PC-3 (cell line): ENCODE measurements around the gene TUBG2. TPM values are rescaled to one million over a fixed set of nuclear protein-coding genes. Genes with fewer than 3 reads are reported as not detected.
A peak's percentile ranks its signal among the peaks of the same experiment; 100 is the strongest.

Source experiments
- ATAC-seq: fragments of 200-7000 bp; cut with Tn5 transposase; 2 replicates; pipeline ENCODE4 v1.9.1; 2020; ENCODE audit warnings: mild to moderate bottlenecking, moderate library complexity
- BruUV-seq: library from RNA; stranded (reverse); fragments of 400-500 nt; replicated peaks from 2 replicates; lab custom pipeline; 2021; lab: Mats Ljungman, UMichigan
- CTCF ChIA-PET: fragments of 300-600 bp; sonication (Branson Sonifier 250); formaldehyde crosslinking; loops from one replicate; lab custom pipeline; 2022; ENCODE audit warnings: antibody characterized with exemption; lab: Charles Lee
- POLR2A ChIA-PET: fragments of 300-600 bp; sonication (Branson Sonifier 250); formaldehyde crosslinking; loops from one replicate; lab custom pipeline; 2022; ENCODE audit warnings: antibody characterized with exemption; ENCODE audit not compliant: unreplicated experiment; lab: Charles Lee
- DNase-seq: peaks from one replicate; pipeline ENCODE4 v3.0.0-alpha.2; 2015
- H2AFZ ChIP-seq: fragments of 300-600 bp; sonication (generic); 2 replicates; pipeline ENCODE4 v1.6.0; 2016; ENCODE audit warnings: antibody characterized with exemption, low read length
- H3F3A ChIP-seq: fragments of 300-600 bp; sonication (generic); one replicate; pipeline ENCODE4 v1.6.0; 2017; ENCODE audit warnings: antibody characterized with exemption, low read length, control low read depth, mild to moderate bottlenecking; ENCODE audit not compliant: unreplicated experiment
- H3K27ac ChIP-seq: fragments of 300-600 bp; sonication (generic); 2 replicates; pipeline ENCODE4 v1.5.1; 2016; ENCODE audit warnings: mild to moderate bottlenecking, low read length
- H3K27me3 ChIP-seq: fragments of 300-600 bp; sonication (generic); 2 replicates; pipeline ENCODE4 v1.6.1; 2016; ENCODE audit warnings: low read length, mixed read lengths
- H3K36me3 ChIP-seq: fragments of 300-600 bp; sonication (generic); 2 replicates; pipeline ENCODE4 v1.6.1; 2016; ENCODE audit warnings: low read depth, mixed run types, low read length, mixed read lengths
- H3K4me1 ChIP-seq: fragments of 300-600 bp; sonication (generic); 2 replicates; pipeline ENCODE4 v1.5.1; 2016; ENCODE audit warnings: low read length; ENCODE audit not compliant: insufficient read depth
- H3K4me2 ChIP-seq: fragments of 300-600 bp; sonication (generic); 2 replicates; pipeline ENCODE4 v1.6.0; 2016; ENCODE audit warnings: low read length
- H3K4me3 ChIP-seq: fragments of 300-600 bp; sonication (generic); 2 replicates; pipeline ENCODE4 v1.5.1; 2016; ENCODE audit warnings: mild to moderate bottlenecking, low read length, mixed read lengths
- H3K79me2 ChIP-seq: fragments of 300-600 bp; sonication (generic); 2 replicates; pipeline ENCODE4 v1.6.1; 2017; ENCODE audit warnings: low read length, mixed read lengths
- H3K9ac ChIP-seq: fragments of 300-600 bp; sonication (generic); 2 replicates; pipeline ENCODE4 v1.6.0; 2016; ENCODE audit warnings: mild to moderate bottlenecking, low read length
- H3K9me2 ChIP-seq: fragments of 300-600 bp; sonication (generic); replicated peaks from 2 replicates; pipeline ENCODE4 v1.6.1; 2016; ENCODE audit warnings: mixed run types, low read length, mixed read lengths
- H3K9me3 ChIP-seq: fragments of 300-600 bp; sonication (generic); 2 replicates; pipeline ENCODE4 v1.6.1; 2016; ENCODE audit warnings: low read length, mixed read lengths
- H4K20me1 ChIP-seq: fragments of 300-600 bp; sonication (generic); 2 replicates; pipeline ENCODE4 v1.6.1; 2016; ENCODE audit warnings: low read length, mixed read lengths
- EZH2 ChIP-seq: fragments of 300-600 bp; sonication (generic); IDR thresholded peaks from one replicate; pipeline ENCODE4 v1.6.1; 2017; ENCODE audit warnings: antibody characterized with exemption, mild to moderate bottlenecking, low read length; ENCODE audit not compliant: unreplicated experiment
- EZH2phosphoT487 ChIP-seq: fragments of 300-600 bp; sonication (generic); IDR thresholded peaks from 2 replicates; pipeline ENCODE4 v1.6.1; 2018; ENCODE audit warnings: mild to moderate bottlenecking, antibody characterized with exemption, low read length, borderline replicate concordance
- intact Hi-C: fragments of 100-400 bp; cut with micrococcal nuclease; formaldehyde crosslinking; loops from 2 replicates; pipeline ENCODE4 v1.9.0; 2023
- total RNA-seq: library from RNA; depleted of rRNA; stranded (reverse); fragments of >200 nt; gene quantifications from 2 replicates; pipeline ENCODE4 v1.2.3, GENCODE V29; 2014
- TF ChIP-seq, protein P1 (sequence below): fragments of 300-600 bp; sonication (generic); conservative IDR thresholded peaks from 2 replicates; pipeline ENCODE4 v1.5.1; 2017; ENCODE audit warnings: antibody characterized with exemption, low read depth, mild to moderate bottlenecking, low read length

The TUBG2 gene
- total RNA-seq, 1 experiment from 2014 or later, result 7.1 TPM

- H3K9me3 ChIP-seq, result no peaks in the 10 kb centered on the region
- peaks cover 41% of the 10 kb centered on the region for H3K4me1 ChIP-seq
- H3K79me2 ChIP-seq, result peaks cover 20% of the 10 kb centered on the region
- no peaks in the 10 kb centered on the region for H3K9me2 ChIP-seq
- 0 out of 2 replicates have a peak, but pooled peaks cover 1% of the 10 kb centered on the region for H4K20me1 ChIP-seq
- POLR2A ChIA-PET, result interaction anchor here (0.7 to 1.0 kb wide), 2 partner anchors 13 to 35 kb away, joined by 3 read pairs; no protein-coding TSS in a partner anchor
- H3K27ac ChIP-seq, result peak overlapping the region; percentile 89
- H3K4me2 ChIP-seq, result peak overlapping the region; percentile 96
- peak overlapping the region; percentile 83 for H2AFZ ChIP-seq
- H3K27me3 ChIP-seq, result no peaks in the 10 kb centered on the region
- intact Hi-C loops, result loop anchor here (2.0 to 5.0 kb wide), 3 partner anchors 55 to 103 kb away; partner anchors contain the start of genes PSMC3IP, RETREG3 and TUBG1
- CTCF ChIA-PET, result interaction anchor here (0.6 to 1.3 kb wide), 4 partner anchors 10 to 102 kb away, joined by 3 to 16 read pairs (median 7); partner anchors contain the start of genes PSMC3IP, RETREG3 and TUBG1
- TF ChIP-seq, protein P1, sequence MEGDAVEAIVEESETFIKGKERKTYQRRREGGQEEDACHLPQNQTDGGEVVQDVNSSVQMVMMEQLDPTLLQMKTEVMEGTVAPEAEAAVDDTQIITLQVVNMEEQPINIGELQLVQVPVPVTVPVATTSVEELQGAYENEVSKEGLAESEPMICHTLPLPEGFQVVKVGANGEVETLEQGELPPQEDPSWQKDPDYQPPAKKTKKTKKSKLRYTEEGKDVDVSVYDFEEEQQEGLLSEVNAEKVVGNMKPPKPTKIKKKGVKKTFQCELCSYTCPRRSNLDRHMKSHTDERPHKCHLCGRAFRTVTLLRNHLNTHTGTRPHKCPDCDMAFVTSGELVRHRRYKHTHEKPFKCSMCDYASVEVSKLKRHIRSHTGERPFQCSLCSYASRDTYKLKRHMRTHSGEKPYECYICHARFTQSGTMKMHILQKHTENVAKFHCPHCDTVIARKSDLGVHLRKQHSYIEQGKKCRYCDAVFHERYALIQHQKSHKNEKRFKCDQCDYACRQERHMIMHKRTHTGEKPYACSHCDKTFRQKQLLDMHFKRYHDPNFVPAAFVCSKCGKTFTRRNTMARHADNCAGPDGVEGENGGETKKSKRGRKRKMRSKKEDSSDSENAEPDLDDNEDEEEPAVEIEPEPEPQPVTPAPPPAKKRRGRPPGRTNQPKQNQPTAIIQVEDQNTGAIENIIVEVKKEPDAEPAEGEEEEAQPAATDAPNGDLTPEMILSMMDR, result peak; percentile 73
- TF ChIP-seq EZH2phosphoT487 (no peak), EZH2 (no peak)
- H3K36me3 ChIP-seq, result no peaks in the 10 kb centered on the region
- peak; percentile 70 for DNase-seq
- peak overlapping the region; percentile 60 for H3K9ac ChIP-seq
- peaks cover 6% of the 10 kb centered on the region for H3F3A ChIP-seq
- H3K4me3 ChIP-seq, result peak overlapping the region; percentile 59
- ATAC-seq, result peak; percentile 16
- BruUV-seq, result no TSS peak
These were observed 20.6 kb downstream of the TUBG2 start for GRCh38 chr17:42679492-42680330.

DNA sequence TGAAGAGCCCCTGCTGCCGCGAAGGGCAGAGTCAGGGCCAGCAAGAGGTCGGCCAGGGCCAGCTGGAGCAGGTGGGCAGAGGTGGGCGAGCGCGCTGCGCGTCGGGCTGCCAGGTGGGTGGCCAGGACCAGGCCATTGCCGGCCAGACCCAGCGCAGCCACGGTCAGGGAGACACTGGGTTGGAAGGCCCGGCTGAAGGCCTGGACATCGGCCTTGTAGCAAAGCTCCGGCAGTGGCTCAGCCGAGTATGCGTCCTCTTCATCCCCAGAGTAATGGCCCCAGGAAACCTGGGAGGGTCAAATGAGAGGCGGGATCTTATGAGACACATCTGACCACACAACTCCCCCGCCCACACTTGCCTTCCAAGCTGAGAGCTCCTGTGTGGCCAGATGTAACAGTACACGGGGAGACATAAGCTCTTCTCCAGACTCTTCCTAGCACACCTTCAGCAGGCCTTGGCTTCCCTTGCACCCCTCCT is 21.3 kb downstream of the TUBG2 start:
- TF ChIP-seq EZH2phosphoT487 (no peak), EZH2 (no peak)
- TF ChIP-seq, protein P1, result no peak
- Histone ChIP-seq H3K9ac (no peak overlapping the region), H3K9me3 (no peaks in the 10 kb centered on the region)

More for the DNA sequence above, 21.3 kb downstream of the TUBG2 start:
- H2AFZ ChIP-seq, result peak overlapping the region; percentile 83
- DNase-seq, result no peak
- peaks cover 13% of the 10 kb centered on the region for H3K79me2 ChIP-seq
- no TSS peak for BruUV-seq
- H3K9me2 ChIP-seq, result no peaks in the 10 kb centered on the region
- H3K36me3 ChIP-seq, result no peaks in the 10 kb centered on the region
- H3K27ac ChIP-seq, result no peak overlapping the region
- CTCF ChIA-PET, result interaction anchor here (1.3 kb wide), 2 partner anchors 102 kb away, joined by 9 to 16 read pairs; partner anchors contain the start of gene PSMC3IP
- H3F3A ChIP-seq, result peaks cover 6% of the 10 kb centered on the region
- H3K27me3 ChIP-seq, result no peaks in the 10 kb centered on the region
- no peak for ATAC-seq
- H3K4me3 ChIP-seq, result no peak overlapping the region
- intact Hi-C loops, result no loop called here
- H3K4me2 ChIP-seq, result peak overlapping the region; percentile 96; the same call in 1 of the 2 replicates
- POLR2A ChIA-PET, result no interaction called here
- H3K4me1 ChIP-seq, result peaks cover 40% of the 10 kb centered on the region
- no peaks in the 10 kb centered on the region for H4K20me1 ChIP-seq
